ENCODE data around the gene SMIM35.

The SMIM35 gene

DNA sequence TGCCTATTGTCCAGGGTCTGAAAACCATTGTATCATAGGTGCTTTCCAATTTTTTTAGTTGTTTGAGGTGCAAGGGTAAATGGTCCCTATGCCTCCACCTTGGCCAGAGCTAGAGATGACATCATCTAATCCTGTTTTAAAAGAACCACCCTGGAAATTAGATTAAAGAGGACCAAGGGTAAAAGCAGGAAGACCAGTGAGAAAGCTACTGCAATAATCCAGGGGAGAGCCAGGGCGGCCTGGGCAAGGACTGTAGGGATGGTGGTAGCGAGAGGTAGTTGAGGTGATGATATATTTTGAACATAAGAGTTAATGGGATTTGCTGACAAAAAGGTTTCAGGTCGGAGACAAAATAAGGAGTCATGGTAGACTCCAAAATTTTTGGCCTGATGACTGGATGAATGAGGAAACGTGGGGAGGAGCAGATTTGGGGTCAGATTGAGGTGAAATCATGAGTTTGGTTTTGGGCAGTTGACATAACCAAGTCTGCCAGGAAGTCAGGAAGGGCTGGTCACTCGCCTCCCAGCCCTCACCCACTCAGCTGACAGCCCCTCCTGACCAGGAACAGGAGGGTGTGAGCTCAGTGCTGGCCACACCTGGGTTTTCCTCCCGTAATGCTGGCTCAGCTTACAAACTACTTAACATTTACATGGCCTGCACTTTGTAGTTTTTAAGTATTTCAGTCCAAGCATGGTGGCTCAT lies 42.9 kb upstream of the SMIM35 start (continued):
- 0 out of 2 replicates have a peak, but pooled peaks have one; percentile 24 for TF ChIP-seq ZNF335 (tag by site-specific recombination; conservative IDR thresholded peaks at IDR 0.05)
- TF ChIP-seq ZNF660 (tag by site-specific recombination; IDR thresholded peaks at IDR 0.05) = no peak
- TF ChIP-seq WT1 (tag by site-specific recombination; IDR thresholded peaks at IDR 0.05) = no peak
- no peak for TF ChIP-seq ZNF561 (tag by site-specific recombination; IDR thresholded peaks at IDR 0.05; ENCODE audit: borderline replicate concordance)
- TF ChIP-seq, protein P1, sequence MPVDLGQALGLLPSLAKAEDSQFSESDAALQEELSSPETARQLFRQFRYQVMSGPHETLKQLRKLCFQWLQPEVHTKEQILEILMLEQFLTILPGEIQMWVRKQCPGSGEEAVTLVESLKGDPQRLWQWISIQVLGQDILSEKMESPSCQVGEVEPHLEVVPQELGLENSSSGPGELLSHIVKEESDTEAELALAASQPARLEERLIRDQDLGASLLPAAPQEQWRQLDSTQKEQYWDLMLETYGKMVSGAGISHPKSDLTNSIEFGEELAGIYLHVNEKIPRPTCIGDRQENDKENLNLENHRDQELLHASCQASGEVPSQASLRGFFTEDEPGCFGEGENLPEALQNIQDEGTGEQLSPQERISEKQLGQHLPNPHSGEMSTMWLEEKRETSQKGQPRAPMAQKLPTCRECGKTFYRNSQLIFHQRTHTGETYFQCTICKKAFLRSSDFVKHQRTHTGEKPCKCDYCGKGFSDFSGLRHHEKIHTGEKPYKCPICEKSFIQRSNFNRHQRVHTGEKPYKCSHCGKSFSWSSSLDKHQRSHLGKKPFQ (tag by site-specific recombination; IDR thresholded peaks at IDR 0.05) = no peak
- TF ChIP-seq ZNF473 (tag by site-specific recombination; IDR thresholded peaks at IDR 0.05) = no peak
- no peak for TF ChIP-seq ZNF19 (tag by site-specific recombination; IDR thresholded peaks at IDR 0.05; ENCODE audit: low read depth)
- no peak for TF ChIP-seq SP2 (tag by site-specific recombination; IDR thresholded peaks at IDR 0.05)
- no peak for TF ChIP-seq ZNF169 (tag by site-specific recombination; IDR thresholded peaks at IDR 0.05)
- no peak for TF ChIP-seq ZNF341 (tag by site-specific recombination; IDR thresholded peaks at IDR 0.05; ENCODE audit: low read depth)
- TF ChIP-seq ZNF76 (tag by site-specific recombination; IDR thresholded peaks at IDR 0.05; ENCODE audit: borderline replicate concordance, low read depth) = no peak
- no peak for TF ChIP-seq TRIM28 (IDR thresholded peaks at IDR 0.05; ENCODE audit: borderline replicate concordance, low read length)
- TF ChIP-seq HOXC10 (CRISPR knock-in tag; IDR thresholded peaks at IDR 0.05) = no peak
- no peak for TF ChIP-seq GLI4 (tag by site-specific recombination; IDR thresholded peaks at IDR 0.05)
- TF ChIP-seq ZXDB (tag by site-specific recombination; IDR thresholded peaks at IDR 0.05) = no peak
- no peak for TF ChIP-seq PATZ1 (tag by site-specific recombination; IDR thresholded peaks at IDR 0.05)
- TF ChIP-seq ZBTB7A (tag by site-specific recombination; IDR thresholded peaks at IDR 0.05; ENCODE audit: low read depth) = no peak
- no peak for TF ChIP-seq ZNF626 (tag by site-specific recombination; IDR thresholded peaks at IDR 0.05)
- TF ChIP-seq ZNF621 (tag by site-specific recombination; IDR thresholded peaks at IDR 0.05) = no peak
- TF ChIP-seq SP3 (tag by site-specific recombination; IDR thresholded peaks at IDR 0.05) = no peak
- no peak for TF ChIP-seq ZNF596 (tag by site-specific recombination; IDR thresholded peaks at IDR 0.05)
- no peak for TF ChIP-seq ZNF140 (tag by site-specific recombination; IDR thresholded peaks at IDR 0.05)
- TF ChIP-seq, protein P2, sequence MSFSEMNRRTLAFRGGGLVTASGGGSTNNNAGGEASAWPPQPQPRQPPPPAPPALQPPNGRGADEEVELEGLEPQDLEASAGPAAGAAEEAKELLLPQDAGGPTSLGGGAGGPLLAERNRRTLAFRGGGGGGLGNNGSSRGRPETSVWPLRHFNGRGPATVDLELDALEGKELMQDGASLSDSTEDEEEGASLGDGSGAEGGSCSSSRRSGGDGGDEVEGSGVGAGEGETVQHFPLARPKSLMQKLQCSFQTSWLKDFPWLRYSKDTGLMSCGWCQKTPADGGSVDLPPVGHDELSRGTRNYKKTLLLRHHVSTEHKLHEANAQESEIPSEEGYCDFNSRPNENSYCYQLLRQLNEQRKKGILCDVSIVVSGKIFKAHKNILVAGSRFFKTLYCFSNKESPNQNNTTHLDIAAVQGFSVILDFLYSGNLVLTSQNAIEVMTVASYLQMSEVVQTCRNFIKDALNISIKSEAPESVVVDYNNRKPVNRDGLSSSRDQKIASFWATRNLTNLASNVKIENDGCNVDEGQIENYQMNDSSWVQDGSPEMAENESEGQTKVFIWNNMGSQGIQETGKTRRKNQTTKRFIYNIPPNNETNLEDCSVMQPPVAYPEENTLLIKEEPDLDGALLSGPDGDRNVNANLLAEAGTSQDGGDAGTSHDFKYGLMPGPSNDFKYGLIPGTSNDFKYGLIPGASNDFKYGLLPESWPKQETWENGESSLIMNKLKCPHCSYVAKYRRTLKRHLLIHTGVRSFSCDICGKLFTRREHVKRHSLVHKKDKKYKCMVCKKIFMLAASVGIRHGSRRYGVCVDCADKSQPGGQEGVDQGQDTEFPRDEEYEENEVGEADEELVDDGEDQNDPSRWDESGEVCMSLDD (tag by site-specific recombination; IDR thresholded peaks at IDR 0.05) = no peak
